Measurements from ENCODE around the gene FLNB.

Gene FLNB

DNA sequence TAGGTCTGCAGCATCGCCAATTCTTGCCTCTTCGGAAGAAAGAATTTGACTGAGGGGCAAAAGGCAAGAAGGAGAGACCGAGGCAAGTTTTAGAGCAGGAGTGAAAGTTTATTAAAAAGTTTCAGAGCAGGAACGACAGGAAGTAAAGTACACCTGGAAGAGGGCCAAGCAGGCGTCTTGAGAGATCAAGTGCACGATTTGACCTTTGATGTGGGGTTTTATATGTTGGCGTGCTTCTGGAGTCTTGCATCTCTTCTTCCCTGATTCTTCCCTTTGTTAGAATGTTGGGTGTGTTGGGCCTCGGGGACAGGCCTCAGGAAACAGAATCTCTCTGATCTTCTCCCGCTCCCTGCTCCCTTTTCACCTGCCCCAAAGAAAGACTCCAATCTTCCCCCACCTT is 40.6 kb upstream of the FLNB start (continued):
- no peak for TF ChIP-seq ISL1 (CRISPR knock-in tag; IDR thresholded peaks at IDR 0.05)
- TF ChIP-seq SNAI2 (CRISPR knock-in tag; IDR thresholded peaks at IDR 0.05): no peak

DNA sequence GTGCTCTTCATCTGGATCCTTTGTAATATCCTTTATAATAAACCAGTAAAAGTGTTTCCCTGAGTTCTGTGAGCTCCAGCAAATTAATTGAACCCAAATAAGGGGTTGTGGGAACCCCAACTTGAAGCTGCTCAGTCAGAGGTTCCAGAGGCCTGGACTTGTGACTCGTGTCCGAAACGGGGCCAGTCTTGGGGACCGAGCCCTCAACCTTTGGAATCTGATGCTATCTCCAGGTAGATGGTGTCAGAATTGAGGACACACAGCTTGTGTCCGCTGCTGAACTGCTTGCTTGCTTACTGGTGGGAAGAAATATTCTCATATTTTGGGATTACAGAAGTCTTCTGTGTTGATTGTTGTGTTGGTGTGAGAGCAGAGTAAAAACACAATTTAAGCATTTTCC is 39.7 kb upstream of the FLNB start:
- no peak for TF ChIP-seq ARNTL (CRISPR knock-in tag; IDR thresholded peaks at IDR 0.05; ENCODE audit: borderline replicate concordance, low read depth)
- no peak for TF ChIP-seq BACH2 (CRISPR knock-in tag; IDR thresholded peaks at IDR 0.05; ENCODE audit: borderline replicate concordance)
- TF ChIP-seq, protein P1, sequence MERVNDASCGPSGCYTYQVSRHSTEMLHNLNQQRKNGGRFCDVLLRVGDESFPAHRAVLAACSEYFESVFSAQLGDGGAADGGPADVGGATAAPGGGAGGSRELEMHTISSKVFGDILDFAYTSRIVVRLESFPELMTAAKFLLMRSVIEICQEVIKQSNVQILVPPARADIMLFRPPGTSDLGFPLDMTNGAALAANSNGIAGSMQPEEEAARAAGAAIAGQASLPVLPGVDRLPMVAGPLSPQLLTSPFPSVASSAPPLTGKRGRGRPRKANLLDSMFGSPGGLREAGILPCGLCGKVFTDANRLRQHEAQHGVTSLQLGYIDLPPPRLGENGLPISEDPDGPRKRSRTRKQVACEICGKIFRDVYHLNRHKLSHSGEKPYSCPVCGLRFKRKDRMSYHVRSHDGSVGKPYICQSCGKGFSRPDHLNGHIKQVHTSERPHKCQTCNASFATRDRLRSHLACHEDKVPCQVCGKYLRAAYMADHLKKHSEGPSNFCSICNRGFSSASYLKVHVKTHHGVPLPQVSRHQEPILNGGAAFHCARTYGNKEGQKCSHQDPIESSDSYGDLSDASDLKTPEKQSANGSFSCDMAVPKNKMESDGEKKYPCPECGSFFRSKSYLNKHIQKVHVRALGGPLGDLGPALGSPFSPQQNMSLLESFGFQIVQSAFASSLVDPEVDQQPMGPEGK (CRISPR knock-in tag; IDR thresholded peaks at IDR 0.05; ENCODE audit: borderline replicate concordance): no peak
- TF ChIP-seq TOX (CRISPR knock-in tag; IDR thresholded peaks at IDR 0.05; ENCODE audit: borderline replicate concordance): no peak
- TF ChIP-seq OSR1 (CRISPR knock-in tag; IDR thresholded peaks at IDR 0.05): no peak
- TF ChIP-seq ZNF565 (CRISPR knock-in tag; conservative IDR thresholded peaks at IDR 0.05; ENCODE audit: low read depth): no peak
- TF ChIP-seq POU6F1 (CRISPR knock-in tag; IDR thresholded peaks at IDR 0.05; ENCODE audit: borderline replicate concordance, low read depth): no peak
- no peak for TF ChIP-seq TSHZ2 (CRISPR knock-in tag; IDR thresholded peaks at IDR 0.05)
- no peak for TF ChIP-seq GLIS3 (CRISPR knock-in tag; IDR thresholded peaks at IDR 0.05)
- no peak for TF ChIP-seq ZFP3 (CRISPR knock-in tag; IDR thresholded peaks at IDR 0.05)
- no peak for TF ChIP-seq ZFP30 (CRISPR knock-in tag; IDR thresholded peaks at IDR 0.05)
- ATAC-seq: no peak

DNA sequence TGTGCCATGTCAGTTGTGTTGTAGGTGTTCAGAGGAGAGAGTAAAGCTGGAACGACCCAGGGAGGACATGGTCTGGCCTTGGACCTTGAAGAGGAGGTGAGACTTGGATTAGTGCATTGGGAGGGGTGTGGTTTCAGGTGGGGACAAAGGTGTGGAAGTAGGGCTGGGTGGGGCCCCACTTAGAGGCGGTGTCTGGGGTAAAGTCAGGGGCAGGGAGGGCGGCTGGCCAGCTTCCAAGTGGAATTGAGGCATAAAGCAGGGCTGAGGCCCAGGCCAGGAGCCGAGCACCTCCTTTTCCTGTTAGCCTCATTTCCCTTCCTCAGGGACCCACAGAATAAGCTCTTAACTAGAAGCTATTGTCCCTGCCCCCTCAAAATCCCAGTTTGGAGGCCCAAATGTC is 36.2 kb upstream of the FLNB start:
- TF ChIP-seq TOX (CRISPR knock-in tag; IDR thresholded peaks at IDR 0.05; ENCODE audit: borderline replicate concordance) (no peak), POU6F1 (CRISPR knock-in tag; IDR thresholded peaks at IDR 0.05; ENCODE audit: borderline replicate concordance, low read depth) (no peak), ZNF8 (CRISPR knock-in tag; IDR thresholded peaks at IDR 0.05) (no peak)
- TF ChIP-seq, protein P1 (CRISPR knock-in tag; IDR thresholded peaks at IDR 0.05; ENCODE audit: borderline replicate concordance): no peak
- ATAC-seq: no peak

- ATAC-seq: no peak
- TF ChIP-seq ZC3H10 (CRISPR knock-in tag; IDR thresholded peaks at IDR 0.05) (no peak), SNAI2 (CRISPR knock-in tag; IDR thresholded peaks at IDR 0.05) (no peak), ISL1 (CRISPR knock-in tag; IDR thresholded peaks at IDR 0.05) (no peak), TSHZ2 (CRISPR knock-in tag; IDR thresholded peaks at IDR 0.05) (no peak), RARB (CRISPR knock-in tag; IDR thresholded peaks at IDR 0.05) (no peak), POU6F1 (CRISPR knock-in tag; IDR thresholded peaks at IDR 0.05; ENCODE audit: borderline replicate concordance, low read depth) (no peak), ZNF70 (CRISPR knock-in tag; IDR thresholded peaks at IDR 0.05) (no peak), ZFP3 (CRISPR knock-in tag; IDR thresholded peaks at IDR 0.05) (no peak), GLIS3 (CRISPR knock-in tag; IDR thresholded peaks at IDR 0.05) (no peak)
- TF ChIP-seq, protein P2, sequence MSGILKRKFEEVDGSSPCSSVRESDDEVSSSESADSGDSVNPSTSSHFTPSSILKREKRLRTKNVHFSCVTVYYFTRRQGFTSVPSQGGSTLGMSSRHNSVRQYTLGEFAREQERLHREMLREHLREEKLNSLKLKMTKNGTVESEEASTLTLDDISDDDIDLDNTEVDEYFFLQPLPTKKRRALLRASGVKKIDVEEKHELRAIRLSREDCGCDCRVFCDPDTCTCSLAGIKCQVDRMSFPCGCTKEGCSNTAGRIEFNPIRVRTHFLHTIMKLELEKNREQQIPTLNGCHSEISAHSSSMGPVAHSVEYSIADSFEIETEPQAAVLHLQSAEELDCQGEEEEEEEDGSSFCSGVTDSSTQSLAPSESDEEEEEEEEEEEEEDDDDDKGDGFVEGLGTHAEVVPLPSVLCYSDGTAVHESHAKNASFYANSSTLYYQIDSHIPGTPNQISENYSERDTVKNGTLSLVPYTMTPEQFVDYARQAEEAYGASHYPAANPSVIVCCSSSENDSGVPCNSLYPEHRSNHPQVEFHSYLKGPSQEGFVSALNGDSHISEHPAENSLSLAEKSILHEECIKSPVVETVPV (CRISPR knock-in tag; IDR thresholded peaks at IDR 0.05): no peak
Measured at GRCh38 chr3:57972531-57973111, 35.6 kb upstream of the FLNB start.

All from SK-N-SH treated with all-trans-retinoic acid at 6 μM for 48 hours (cell line).